K562 (cell line): ENCODE measurements around the gene GLT8D2. TPM values are rescaled to one million over a fixed set of nuclear protein-coding genes. Genes with fewer than 3 reads are reported as not detected.

Experiments used
- ATAC-seq: fragments of 200-7000 bp; cut with Tn5 transposase; 3 replicates; pipeline ENCODE4 v1.9.1; 2020; ENCODE audit warnings: moderate library complexity
- BruUV-seq: library from RNA; stranded (reverse); fragments of 400-500 nt; replicated peaks from 2 replicates; lab custom pipeline; 2021; lab: Mats Ljungman, UMichigan
- CTCF ChIA-PET: fragments of 300-600 bp; formaldehyde crosslinking; extraction: SDS; loops from one replicate; lab custom pipeline; 2021; ENCODE audit warnings: low intra/inter-chr PET ratio; lab: Yijun Ruan, JAX
- POLR2A ChIA-PET: fragments of 300-600, 350-650 bp; sonication (Branson Sonifier 250); formaldehyde crosslinking; extraction: SDS; loops from one replicate; lab custom pipeline; 2021; ENCODE audit warnings: antibody characterized with exemption, inconsistent platforms; lab: Yijun Ruan, JAX
- DNase-seq, 4 experiments: peaks; one replicate each; pipeline versions ENCODE4 v3.0.0 to v3.0.0-alpha.2; 2011 to 2018; ENCODE audit warnings: low spot score in 3 of 4, mixed read lengths in 3 of 4; ENCODE audit errors: extremely low read depth in 1 of 4
- FAIRE-seq: peaks from 2 replicates; lab custom pipeline; 2011; peaks lifted over from hg19 to GRCh38; lab: Jason Lieb, UNC
- H2AFZ ChIP-seq: 2 replicates; pipeline ENCODE4 v1.6.0; 2011; ENCODE audit warnings: low read depth, low read length, control low read depth, inconsistent platforms
- H3K27ac ChIP-seq: fragments of 200-600 bp; 3 replicates; pipeline ENCODE4 v1.8.0; 2011; ENCODE audit warnings: low read depth, mild to moderate bottlenecking, control low read depth, inconsistent platforms, low read length, moderate library complexity, mixed read lengths; ENCODE audit errors: extremely low read depth
- H3K27me3 ChIP-seq, 2 experiments: fragments of 300-600 bp in 1 of 2; 2 replicates in 1 of 2; 3 replicates in 1 of 2; pipeline versions ENCODE4 v1.6.0 to v1.8.0; 2011; ENCODE audit warnings: inconsistent platforms in 2 of 2, low read length in 2 of 2, mild to moderate bottlenecking in 1 of 2, mixed read lengths in 1 of 2, moderate library complexity in 1 of 2; ENCODE audit not compliant: control insufficient read depth in 2 of 2, insufficient read depth in 2 of 2
- H3K36me3 ChIP-seq: fragments of 300-600 bp; 3 replicates; pipeline ENCODE4 v1.8.0; 2011; ENCODE audit warnings: mild to moderate bottlenecking, low read length, inconsistent platforms; ENCODE audit not compliant: control insufficient read depth, insufficient read depth
- H3K4me1 ChIP-seq, 2 experiments: fragments of 200-600 bp in 1 of 2; replicated peaks in 1 of 2; 2 replicates in 1 of 2; 3 replicates in 1 of 2; pipeline versions ENCODE4 v1.5.1 to v1.8.0; 2011; ENCODE audit warnings: inconsistent platforms in 2 of 2, low read length in 2 of 2, mild to moderate bottlenecking in 1 of 2, mixed read lengths in 1 of 2, moderate library complexity in 1 of 2; ENCODE audit not compliant: control insufficient read depth in 2 of 2, insufficient read depth in 2 of 2
- H3K4me2 ChIP-seq: 2 replicates; pipeline ENCODE4 v1.6.1; 2011; ENCODE audit warnings: low read length, control low read depth, inconsistent platforms, mixed read lengths; ENCODE audit not compliant: insufficient read depth
- H3K4me3 ChIP-seq: fragments of 200-600 bp; sonication (generic), shearing (Covaris generic); 2 replicates; pipeline ENCODE4 v1.5.1; 2016; ENCODE audit warnings: control low read depth, inconsistent platforms
- H3K79me2 ChIP-seq: fragments of 200-600 bp; 3 replicates; pipeline ENCODE4 v1.8.0; 2011; ENCODE audit warnings: low read length, inconsistent platforms; ENCODE audit not compliant: control insufficient read depth, insufficient read depth
- H3K9ac ChIP-seq, 2 experiments: 2 replicates each; pipeline versions ENCODE4 v1.6.0 to v1.6.1; 2011; ENCODE audit warnings: low read depth in 2 of 2, low read length in 2 of 2, control low read depth in 1 of 2, inconsistent platforms in 1 of 2, mild to moderate bottlenecking in 1 of 2, mixed read lengths in 1 of 2; ENCODE audit not compliant: insufficient read depth in 1 of 2
- H3K9me1 ChIP-seq: one replicate; pipeline ENCODE4 v1.6.0; 2011; ENCODE audit warnings: inconsistent platforms, mild to moderate bottlenecking, low read length, moderate library complexity; ENCODE audit not compliant: control insufficient read depth, insufficient read depth
- H3K9me3 ChIP-seq: replicated peaks from 2 replicates; pipeline ENCODE4 v1.5.1; 2011; ENCODE audit warnings: low read depth, low read length, inconsistent platforms; ENCODE audit not compliant: control insufficient read depth, insufficient read depth
- H4K20me1 ChIP-seq: replicated peaks from 2 replicates; pipeline ENCODE4 v1.6.1; 2011; ENCODE audit warnings: low read length, inconsistent platforms, mixed read lengths; ENCODE audit not compliant: control insufficient read depth, insufficient read depth
- CREB5 ChIP-seq: fragments of 250-450 bp; sonication (Bioruptor Pico); IDR thresholded peaks from 2 replicates; pipeline ENCODE4 v1.5.0; 2020; ENCODE audit warnings: mild to moderate bottlenecking
- ETV6 ChIP-seq, 3 experiments: fragments of 150-350 bp in 1 of 3; sonication (generic) in 1 of 3; formaldehyde crosslinking in 1 of 3; IDR thresholded peaks; 2 replicates each; pipeline versions ENCODE4 v1.6.1 to v1.8.0; 2014 to 2022; ENCODE audit warnings: borderline replicate concordance in 2 of 3, low read depth in 2 of 3, antibody characterized with exemption in 1 of 3, low read length in 1 of 3, mild to moderate bottlenecking in 1 of 3, missing genetic modification reagents in 1 of 3
- HDAC2 ChIP-seq: fragments of 450-650 bp; IDR thresholded peaks from 2 replicates; pipeline ENCODE4 v1.6.1; 2016; ENCODE audit warnings: mild to moderate bottlenecking
- JUNB ChIP-seq: fragments of 450-650 bp; formaldehyde crosslinking; conservative IDR thresholded peaks from 2 replicates; pipeline ENCODE4 v1.4.0; 2020; ENCODE audit warnings: mild to moderate bottlenecking
- MAFF ChIP-seq: IDR thresholded peaks from 2 replicates; pipeline ENCODE4 v1.6.1; 2012; ENCODE audit warnings: low read length, improper control_type of control experiment
- MIER1 ChIP-seq: fragments of 450-650 bp; IDR thresholded peaks from 2 replicates; pipeline ENCODE4 v1.6.1; 2016; ENCODE audit warnings: antibody characterized with exemption, mild to moderate bottlenecking, low read depth
- MXI1 ChIP-seq: IDR thresholded peaks from 2 replicates; pipeline ENCODE4 v1.6.1; 2011; ENCODE audit warnings: low read depth, mild to moderate bottlenecking, improper control_type of control experiment, low read length
- NCOR1 ChIP-seq: fragments of 450-650 bp; IDR thresholded peaks from 2 replicates; pipeline ENCODE4 v1.6.1; 2016; ENCODE audit warnings: mild to moderate bottlenecking, moderate library complexity
- PPARD ChIP-seq: fragments of 250-450 bp; sonication (Bioruptor Pico); IDR thresholded peaks from 2 replicates; pipeline ENCODE4 v1.8.0; 2022; ENCODE audit warnings: inconsistent platforms, mild to moderate bottlenecking, moderate library complexity
- SMAD3 ChIP-seq: fragments of 450-650 bp; formaldehyde crosslinking; conservative IDR thresholded peaks from 2 replicates; pipeline ENCODE4 v1.4.0; 2020; ENCODE audit warnings: mild to moderate bottlenecking
- STAT6 ChIP-seq: sonication (generic); formaldehyde crosslinking; IDR thresholded peaks from 2 replicates; pipeline ENCODE4 v1.8.1; 2023; ENCODE audit warnings: mild to moderate bottlenecking, missing genetic modification reagents
- THAP12 ChIP-seq: fragments of 250-450 bp; sonication (Bioruptor Pico); IDR thresholded peaks from 2 replicates; pipeline ENCODE4 v1.9.0; 2021; ENCODE audit warnings: mild to moderate bottlenecking, inconsistent platforms
- TRIM28 ChIP-seq: fragments of 450-650 bp; IDR thresholded peaks from 2 replicates; pipeline ENCODE4 v1.6.1; 2017
- ZNF408 ChIP-seq: fragments of 250-450 bp; sonication (Bioruptor Pico); IDR thresholded peaks from 2 replicates; pipeline ENCODE4 v1.4.0; 2020; ENCODE audit warnings: low read depth, mild to moderate bottlenecking, moderate library complexity
- ZNF561 ChIP-seq: fragments of 450-650 bp; formaldehyde crosslinking; conservative IDR thresholded peaks from 2 replicates; pipeline ENCODE4 v1.4.0; 2020; ENCODE audit warnings: mild to moderate bottlenecking, moderate library complexity
- ZNF75A ChIP-seq: fragments of 450-650 bp; formaldehyde crosslinking; IDR thresholded peaks from 2 replicates; pipeline ENCODE4 v1.4.0; 2020; ENCODE audit warnings: mild to moderate bottlenecking
- WGBS: fragments of 100-300 bp; shearing (Covaris generic); methylation state at CpG from one replicate; pipeline ENCODE4 v1.1.6; 2016; ENCODE audit warnings: low coverage, mixed read lengths; ENCODE audit not compliant: insufficient coverage; ENCODE audit errors: missing lambda C conversion rate; 5-methylcytosine and 5-hydroxymethylcytosine counted together
- in situ Hi-C: fragments of 300-500 bp; cut with MboI; formaldehyde crosslinking; loops from 4 replicates; pipeline ENCODE4 v1.15.0; 2018; ENCODE audit warnings: inconsistent platforms, mixed read lengths
- intact Hi-C: fragments of 100-400 bp; cut with micrococcal nuclease; formaldehyde crosslinking; loops from 2 replicates; pipeline ENCODE4 v1.14.2; 2022
- polyA plus RNA-seq, 8 experiments: library from polyadenylated mRNA; depleted of rRNA in 4 of 8; stranded (reverse) in 5 of 8; unstranded in 3 of 8; fragments of >200 nt; fragmentation: Nextera tagmentation in 2 of 8; fragmentation: Illumina TruSeq in 1 of 8; extraction: Ambion mirVana in 2 of 8; extraction: Trizol in 1 of 8; gene quantifications; 2 replicates each; pipeline versions ENCODE4 v1.2.1 to v1.2.3, GENCODE V29; 2011 to 2014; ENCODE audit warnings: inconsistent platforms in 1 of 8, missing spikeins in 1 of 8
- total RNA-seq, 7 experiments: library from RNA; depleted of rRNA in 6 of 7; stranded (reverse); fragments of >200 nt in 6 of 7; fragmentation: Illumina TruSeq in 2 of 7; extraction: Trizol in 2 of 7; gene quantifications; 2 replicates each; pipeline versions ENCODE4 v1.2.1 to v1.2.3, GENCODE V29; 2011 to 2021; ENCODE audit warnings: low replicate concordance in 1 of 7

Gene GLT8D2
- total and polyA plus RNA-seq, 9 of the 15 experiments (the other 6 are each of a cell fraction or from before 2014, with no cell fraction given) = 0.18 to 0.27 (median 0.18) TPM; not detected in 6

- no peak for TF ChIP-seq STAT6 (CRISPR knock-in tag)
Measured at GRCh38 chr12:104091136-104091535, 41.1 kb upstream of the GLT8D2 start (continued).

DNA sequence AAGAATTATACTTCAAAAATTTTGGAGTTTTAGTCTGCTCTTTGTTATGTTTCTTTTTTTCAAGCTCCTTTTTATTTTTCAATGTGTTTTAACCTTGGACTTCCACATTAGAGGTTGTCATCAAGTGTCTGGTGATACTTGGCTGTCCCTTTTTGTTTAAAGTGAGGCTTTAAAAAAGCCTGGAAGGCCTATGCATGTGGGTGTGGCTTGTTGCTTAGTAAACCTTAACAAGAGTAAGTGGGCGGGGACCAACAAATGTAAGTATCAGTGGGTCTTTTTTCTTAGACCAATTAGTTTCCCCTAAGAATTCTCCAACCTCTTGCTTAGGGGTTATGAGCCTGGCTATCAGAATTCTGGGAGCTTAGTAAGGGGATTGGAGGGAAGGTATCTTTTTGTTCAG is 40.7 kb upstream of the GLT8D2 start:
- H3K4me3 ChIP-seq = no peak overlapping the region
- 87% methylated on average over 1 of the region's 1 CpG for WGBS
- H3K9me1 ChIP-seq = no peaks in the 10 kb centered on the region
- DNase-seq = peak in 3 of 4 experiments; percentile 15 to 20 (median 17)
- BruUV-seq = no TSS peak
- ChIA-PET CTCF (no interaction called here), POLR2A (interaction anchor here (0.9 to 1.2 kb wide), 2 partner anchors 9 to 10 kb away, joined by 3 read pairs; no protein-coding TSS in a partner anchor)
- H3K9ac ChIP-seq = no peak overlapping the region
- no peak for FAIRE-seq
- H3K27me3 ChIP-seq = no peaks in the 10 kb centered on the region
- H3K9me3 ChIP-seq = no peaks in the 10 kb centered on the region
- peaks cover 17% of the 10 kb centered on the region; the same call in 2 of the 3 replicates for H3K36me3 ChIP-seq
- in situ Hi-C loops = no loop called here
- H2AFZ ChIP-seq = no peak overlapping the region
- H4K20me1 ChIP-seq = no peaks in the 10 kb centered on the region
- intact Hi-C loops = no loop called here
- ATAC-seq = 0 out of 3 replicates have a peak, but pooled peaks have one; percentile 50
- no peak overlapping the region for H3K27ac ChIP-seq
- no peak overlapping the region for H3K4me2 ChIP-seq
- no peaks in the 10 kb centered on the region for H3K79me2 ChIP-seq
- H3K4me1 ChIP-seq = peaks cover 0 to 2% of the 10 kb centered on the region in 2 experiments; a peak in 1 of 5 replicates
- TF ChIP-seq NCOR1 (no peak), PPARD (CRISPR knock-in tag) (no peak), THAP12 (CRISPR knock-in tag) (no peak), CREB5 (CRISPR knock-in tag) (no peak), ETV6 (IDR thresholded peaks at IDR 0.05; ENCODE audit: borderline replicate concordance in 1 of 2, low read depth in 2 of 2, low read length in 1 of 2) (no peak), ETV6 (CRISPR knock-in tag; IDR thresholded peaks at IDR 0.05; ENCODE audit: borderline replicate concordance) (no peak), ZNF408 (CRISPR knock-in tag) (no peak), TRIM28 (no peak), ZNF561 (CRISPR knock-in tag) (no peak), HDAC2 (no peak), MXI1 (no peak), SMAD3 (CRISPR knock-in tag) (no peak), JUNB (CRISPR knock-in tag) (no peak), MIER1 (no peak), MAFF (no peak), ZNF75A (CRISPR knock-in tag) (no peak)
